Measurements from ENCODE around the gene SCO2. TPM values are rescaled to one million over a fixed set of nuclear protein-coding genes. Genes with fewer than 3 reads are reported as not detected.

SCO2 gene
- total RNA-seq, 1 donor from 2014 or later: 0.52 TPM

- H3K9ac ChIP-seq (ENCODE audit: low read depth in 1 of 3, low read length in 3 of 3): peak within 1 kb of the TSS; percentile 84 to 97 (median 97)
- H3K27me3 ChIP-seq (ENCODE audit: control insufficient read depth in 3 of 3, insufficient read depth in 3 of 3, low read length in 3 of 3): no peaks in the 10 kb centered on the region
- H3K9me3 ChIP-seq (ENCODE audit: control insufficient read depth in 3 of 3, low read length in 3 of 3): no peaks in the 10 kb centered on the region
- peaks cover 22 to 32% (median 23%) of the 10 kb centered on the region in 3 donors for H3K4me1 ChIP-seq (ENCODE audit: control insufficient read depth in 3 of 3, insufficient read depth in 3 of 3, low read length in 3 of 3)
- peaks cover 13 to 19% (median 17%) of the 10 kb centered on the region in 3 donors for H3K36me3 ChIP-seq (ENCODE audit: control insufficient read depth in 3 of 3, insufficient read depth in 3 of 3, low read length in 3 of 3)
- H3K4me3 ChIP-seq (ENCODE audit: low read length in 3 of 3): peak within 1 kb of the TSS; percentile 94 to 96 (median 94)
- H3K27ac ChIP-seq (ENCODE audit: low read depth, low read length): peak within 1 kb of the TSS; percentile 89
Observed at GRCh38 chr22:50507991-50508884, 17.2 kb downstream of the SCO2 start, which contains the start of gene NCAPH2. TSS of gene NCAPH2 (plus strand) at chr22:50508224. CDS start at chr22:50508338, 114 bp downstream.

DNA sequence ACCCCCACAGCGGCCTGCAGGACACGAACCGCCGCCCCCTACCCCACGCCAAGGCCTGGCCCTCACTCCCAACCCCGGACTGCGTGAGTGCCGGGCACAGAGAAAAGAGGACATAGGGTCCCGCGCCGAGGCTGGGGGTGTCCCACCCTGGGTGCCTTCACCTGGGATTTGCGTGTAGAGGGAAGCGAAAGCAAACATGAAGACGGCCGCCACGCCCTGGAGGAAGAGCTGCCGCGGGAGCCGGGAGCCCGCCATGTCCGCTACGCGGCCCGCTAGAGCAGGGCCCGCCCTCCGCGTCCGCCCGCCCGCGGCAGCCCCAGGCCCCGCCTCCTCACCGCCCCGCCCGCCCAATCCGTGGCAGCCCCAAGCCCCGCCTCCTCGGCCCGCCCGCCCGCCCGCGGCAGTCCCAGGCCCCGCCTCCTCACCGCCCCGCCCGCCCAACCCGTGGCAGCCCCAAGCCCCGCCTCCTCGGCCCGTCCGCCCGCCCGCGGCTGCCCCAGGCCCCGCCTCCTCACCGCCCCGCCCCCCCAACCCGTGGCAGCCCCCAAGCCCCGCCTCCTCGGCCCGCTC is 17.9 kb downstream of the SCO2 start, which contains the start of gene LMF2:
LMF2 (minus strand) TSS at position 282 of the 570 bp plus-strand sequence; CDS start at position 255, 27 bp downstream.
- Histone ChIP-seq H3K27me3 (ENCODE audit: control insufficient read depth in 3 of 3, insufficient read depth in 3 of 3, low read length in 3 of 3) (no peaks in the 10 kb centered on the region), H3K27ac (ENCODE audit: low read depth, low read length) (peak within 1 kb of the TSS; percentile 89), H3K4me1 (ENCODE audit: control insufficient read depth in 3 of 3, insufficient read depth in 3 of 3, low read length in 3 of 3) (peaks cover 22 to 32% (median 23%) of the 10 kb centered on the region in 3 donors), H3K9me3 (ENCODE audit: control insufficient read depth in 3 of 3, low read length in 3 of 3) (no peaks in the 10 kb centered on the region), H3K9ac (ENCODE audit: low read depth in 1 of 3, low read length in 3 of 3) (peak within 1 kb of the TSS; percentile 84 to 97 (median 97)), H3K36me3 (ENCODE audit: control insufficient read depth in 3 of 3, insufficient read depth in 3 of 3, low read length in 3 of 3) (peaks cover 13 to 21% (median 20%) of the 10 kb centered on the region in 3 donors), H3K4me3 (ENCODE audit: low read length in 3 of 3) (peak within 1 kb of the TSS; percentile 94 to 96 (median 94))

GRCh38 chr22:50506611-50507420 is 18.6 kb downstream of the SCO2 start:
- no peaks in the 10 kb centered on the region for H3K27me3 ChIP-seq (ENCODE audit: control insufficient read depth in 3 of 3, insufficient read depth in 3 of 3, low read length in 3 of 3)
- peak overlapping the region; percentile 89 for H3K27ac ChIP-seq (ENCODE audit: low read depth, low read length)
- peak overlapping the region; percentile 93 to 96 (median 94) for H3K4me3 ChIP-seq (ENCODE audit: low read length in 3 of 3)
- peak overlapping the region; percentile 84 to 97 (median 97) for H3K9ac ChIP-seq (ENCODE audit: low read depth in 1 of 3, low read length in 3 of 3)
- peaks cover 22 to 32% (median 23%) of the 10 kb centered on the region in 3 donors for H3K4me1 ChIP-seq (ENCODE audit: control insufficient read depth in 3 of 3, insufficient read depth in 3 of 3, low read length in 3 of 3)
- no peaks in the 10 kb centered on the region for H3K9me3 ChIP-seq (ENCODE audit: control insufficient read depth in 3 of 3, low read length in 3 of 3)
- peaks cover 12 to 24% (median 23%) of the 10 kb centered on the region in 3 donors for H3K36me3 ChIP-seq (ENCODE audit: control insufficient read depth in 3 of 3, insufficient read depth in 3 of 3, low read length in 3 of 3)

- no peak overlapping the region for H3K4me3 ChIP-seq (ENCODE audit: low read length in 3 of 3)
Observed at GRCh38 chr22:50505776-50506610, 19.4 kb downstream of the SCO2 start.

DNA sequence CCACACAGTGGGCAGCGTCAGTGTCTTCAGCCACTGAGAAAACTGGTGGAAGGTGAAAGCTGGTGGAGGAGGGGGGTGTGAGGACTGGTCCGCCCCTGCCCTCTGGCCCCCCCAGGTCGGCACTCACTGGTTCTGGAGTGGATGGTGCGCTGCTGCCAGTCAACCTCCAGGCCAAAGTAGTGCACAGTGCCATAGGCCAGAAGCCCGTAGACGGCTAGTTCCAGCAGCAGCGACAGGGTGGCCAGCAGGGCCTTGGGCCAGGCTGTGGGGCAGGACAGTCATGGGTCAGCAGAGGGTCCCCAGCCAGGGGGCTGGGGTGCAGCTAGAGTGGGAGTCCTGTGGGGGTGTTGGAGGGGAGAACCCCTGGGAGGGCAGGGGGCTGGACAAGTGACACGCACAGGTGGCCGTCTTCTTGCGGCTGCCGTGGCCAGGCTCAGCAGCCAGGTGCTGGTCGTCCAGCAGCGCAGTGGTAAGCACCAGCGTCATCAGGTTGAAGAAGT is 20.1 kb downstream of the SCO2 start:
- H3K4me3 ChIP-seq (ENCODE audit: low read length in 3 of 3): no peak overlapping the region
- no peaks in the 10 kb centered on the region for H3K27me3 ChIP-seq (ENCODE audit: control insufficient read depth in 3 of 3, insufficient read depth in 3 of 3, low read length in 3 of 3)
- no peak overlapping the region for H3K9ac ChIP-seq (ENCODE audit: low read depth in 1 of 3, low read length in 3 of 3)
- peaks cover 12 to 24% (median 23%) of the 10 kb centered on the region in 3 donors for H3K36me3 ChIP-seq (ENCODE audit: control insufficient read depth in 3 of 3, insufficient read depth in 3 of 3, low read length in 3 of 3)
- H3K4me1 ChIP-seq (ENCODE audit: control insufficient read depth in 3 of 3, insufficient read depth in 3 of 3, low read length in 3 of 3): peaks cover 22 to 32% (median 23%) of the 10 kb centered on the region in 3 donors
- H3K27ac ChIP-seq (ENCODE audit: low read depth, low read length): no peak overlapping the region
- H3K9me3 ChIP-seq (ENCODE audit: control insufficient read depth in 3 of 3, low read length in 3 of 3): no peaks in the 10 kb centered on the region

More at GRCh38 chr22:50505776-50506610, 19.4 kb downstream of the SCO2 start:
- no peak overlapping the region for H3K27ac ChIP-seq (ENCODE audit: low read depth, low read length)
- peaks cover 12 to 24% (median 23%) of the 10 kb centered on the region in 3 donors for H3K36me3 ChIP-seq (ENCODE audit: control insufficient read depth in 3 of 3, insufficient read depth in 3 of 3, low read length in 3 of 3)
- peaks cover 22 to 32% (median 23%) of the 10 kb centered on the region in 3 donors for H3K4me1 ChIP-seq (ENCODE audit: control insufficient read depth in 3 of 3, insufficient read depth in 3 of 3, low read length in 3 of 3)
- H3K9me3 ChIP-seq (ENCODE audit: control insufficient read depth in 3 of 3, low read length in 3 of 3): no peaks in the 10 kb centered on the region
- H3K27me3 ChIP-seq (ENCODE audit: control insufficient read depth in 3 of 3, insufficient read depth in 3 of 3, low read length in 3 of 3): no peaks in the 10 kb centered on the region
- peak overlapping the region in 1 of 3 donors; percentile 97 for H3K9ac ChIP-seq (ENCODE audit: low read depth in 1 of 3, low read length in 3 of 3)

DNA sequence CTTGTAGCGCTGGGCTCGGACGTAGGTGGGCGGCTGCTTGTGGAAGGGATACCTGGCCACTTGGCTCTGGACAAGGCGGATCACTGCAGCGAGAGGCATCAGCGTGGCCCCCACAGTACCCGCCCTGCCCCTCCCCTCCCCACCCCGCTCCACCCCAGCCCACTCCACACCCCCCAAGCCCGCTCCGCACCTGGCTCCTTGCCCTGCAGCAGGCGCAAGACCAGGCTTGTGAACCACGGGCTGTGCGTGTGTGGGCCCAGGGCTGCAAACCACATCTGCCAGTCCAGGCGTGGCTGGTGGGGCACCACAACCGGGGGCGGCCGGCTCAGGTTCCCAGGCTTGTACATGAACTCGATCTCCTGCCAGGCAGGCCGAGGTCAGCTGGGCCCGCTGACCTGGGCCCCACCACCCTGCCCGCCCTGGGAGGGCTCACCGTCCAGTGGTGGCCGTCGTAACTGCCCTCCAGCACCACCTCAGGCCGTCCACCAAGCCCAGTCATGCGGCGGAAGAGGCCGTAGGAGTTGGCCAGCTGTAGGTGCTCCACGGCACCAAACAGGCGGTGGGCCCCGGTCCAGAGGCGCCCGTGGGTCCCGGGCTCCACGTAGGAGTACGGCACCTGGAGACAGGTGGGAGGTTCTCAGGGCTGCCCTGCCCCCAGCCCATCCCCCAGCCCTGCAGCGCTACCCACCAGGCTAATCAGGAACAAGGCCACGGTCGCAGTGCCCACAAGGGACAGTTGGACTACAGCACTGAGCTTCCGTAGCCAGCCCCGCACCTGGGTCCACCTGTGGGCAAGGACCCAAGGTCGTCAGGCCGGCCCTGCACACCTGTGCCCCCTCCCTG is 20.8 kb downstream of the SCO2 start:
- Histone ChIP-seq H3K27ac (ENCODE audit: low read depth, low read length) (no peak overlapping the region), H3K9ac (ENCODE audit: low read depth in 1 of 3, low read length in 3 of 3) (no peak overlapping the region), H3K4me3 (ENCODE audit: low read length in 3 of 3) (no peak overlapping the region), H3K9me3 (ENCODE audit: control insufficient read depth in 3 of 3, low read length in 3 of 3) (no peaks in the 10 kb centered on the region), H3K36me3 (ENCODE audit: control insufficient read depth in 3 of 3, insufficient read depth in 3 of 3, low read length in 3 of 3) (peaks cover 12 to 24% (median 22%) of the 10 kb centered on the region in 3 donors), H3K27me3 (ENCODE audit: control insufficient read depth in 3 of 3, insufficient read depth in 3 of 3, low read length in 3 of 3) (no peaks in the 10 kb centered on the region), H3K4me1 (ENCODE audit: control insufficient read depth in 3 of 3, insufficient read depth in 3 of 3, low read length in 3 of 3) (peaks cover 22 to 31% (median 22%) of the 10 kb centered on the region in 3 donors)

DNA sequence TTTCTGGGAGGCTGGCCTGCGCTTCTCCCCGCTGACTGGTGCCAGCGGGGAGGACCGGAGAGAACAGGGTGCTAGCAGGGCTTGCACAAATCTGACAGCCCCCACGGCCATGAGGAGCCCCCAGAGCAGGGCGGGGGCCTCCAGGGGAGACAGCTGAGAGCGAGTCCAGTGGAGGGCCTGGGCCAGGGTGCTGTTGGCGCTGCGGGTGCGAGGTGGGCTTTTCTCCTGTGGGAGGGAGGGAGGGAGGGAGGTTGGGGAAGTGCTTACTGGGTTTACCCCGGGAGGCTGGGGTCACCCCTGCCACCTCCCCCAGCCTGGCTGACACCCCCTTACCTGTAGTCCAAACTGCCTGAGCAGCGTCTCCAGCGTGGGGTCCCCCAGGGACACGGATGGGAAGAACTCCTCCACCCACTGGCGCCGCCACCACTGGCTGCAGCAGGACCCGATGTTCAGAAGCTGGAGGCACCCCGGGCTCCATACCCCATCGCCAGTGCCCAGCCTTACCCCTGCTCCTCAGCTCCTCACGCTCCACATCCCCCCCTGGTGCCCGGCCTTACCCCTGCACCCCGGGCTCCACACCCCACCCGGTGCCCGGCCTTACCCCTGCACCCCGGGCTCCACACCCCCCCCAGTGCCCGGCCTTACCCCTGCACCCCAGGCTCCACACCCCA is 21.8 kb downstream of the SCO2 start:
- Histone ChIP-seq H3K27me3 (ENCODE audit: control insufficient read depth in 3 of 3, insufficient read depth in 3 of 3, low read length in 3 of 3) (peaks cover 0 to under 1% (median 0%) of the 10 kb centered on the region in 3 donors), H3K36me3 (ENCODE audit: control insufficient read depth in 3 of 3, insufficient read depth in 3 of 3, low read length in 3 of 3) (peaks cover 12 to 24% (median 22%) of the 10 kb centered on the region in 3 donors), H3K9me3 (ENCODE audit: control insufficient read depth in 3 of 3, low read length in 3 of 3) (no peaks in the 10 kb centered on the region), H3K4me3 (ENCODE audit: low read length in 3 of 3) (no peak overlapping the region), H3K4me1 (ENCODE audit: control insufficient read depth in 3 of 3, insufficient read depth in 3 of 3, low read length in 3 of 3) (peaks cover 12 to 22% (median 13%) of the 10 kb centered on the region in 3 donors), H3K9ac (ENCODE audit: low read depth in 1 of 3, low read length in 3 of 3) (no peak overlapping the region), H3K27ac (ENCODE audit: low read depth, low read length) (no peak overlapping the region)
